Measurements from ENCODE around the gene CEL.

CEL gene

GRCh38 chr9:133076691-133077090 is 14.9 kb downstream of the CEL start:
- Histone ChIP-seq H3K27ac (ENCODE audit: extremely low read depth, low read depth, low read length) (no peak overlapping the region), H3K36me3 (ENCODE audit: control insufficient read depth in 2 of 2, insufficient read depth in 1 of 2, low read length in 2 of 2) (no peaks in the 10 kb centered on the region), H3K4me3 (ENCODE audit: low read depth, low read length) (no peak overlapping the region), H3K4me1 (ENCODE audit: control insufficient read depth, insufficient read depth, low read length) (no peaks in the 10 kb centered on the region), H3K9me3 (ENCODE audit: control insufficient read depth, insufficient read depth, low read depth, low read length) (no peaks in the 10 kb centered on the region)
- TF ChIP-seq ZBTB26 (tag by site-specific recombination; optimal IDR thresholded peaks at IDR 0.05), result no peak
- TF ChIP-seq ZIC2 (tag by site-specific recombination; IDR thresholded peaks at IDR 0.05), result peak; percentile 39; the same call in 1 of the 2 replicates
- ChIA-PET CTCF (interaction anchor here (0.7 to 3.9 kb wide), 4 partner anchors 36 to 71 kb away, joined by 4 to 30 read pairs (median 6); no protein-coding TSS in a partner anchor), POLR2A (no interaction called here)

- CTCF ChIA-PET, result interaction anchor here (3.0 kb wide), 1 partner anchor 56 kb away, joined by 13 read pairs; no protein-coding TSS in a partner anchor
- TF ChIP-seq ZNF580 (tag by site-specific recombination; IDR thresholded peaks at IDR 0.05) (no peak), ZEB2 (tag by site-specific recombination; IDR thresholded peaks at IDR 0.05) (no peak), ZNF266 (tag by site-specific recombination; IDR thresholded peaks at IDR 0.05; ENCODE audit: low read depth) (no peak), GLIS2 (tag by site-specific recombination; IDR thresholded peaks at IDR 0.05) (no peak), EGR2 (tag by site-specific recombination; IDR thresholded peaks at IDR 0.05; ENCODE audit: low read depth) (no peak), PRDM6 (tag by site-specific recombination; IDR thresholded peaks at IDR 0.05) (no peak), ZNF214 (tag by site-specific recombination; IDR thresholded peaks at IDR 0.05; ENCODE audit: borderline replicate concordance) (no peak), ZNF221 (tag by site-specific recombination; IDR thresholded peaks at IDR 0.05; ENCODE audit: borderline replicate concordance) (no peak), PRDM2 (tag by site-specific recombination; IDR thresholded peaks at IDR 0.05; ENCODE audit: borderline replicate concordance) (no peak), ZNF362 (tag by site-specific recombination; IDR thresholded peaks at IDR 0.05) (no peak), ZNF23 (tag by site-specific recombination; IDR thresholded peaks at IDR 0.05; ENCODE audit: borderline replicate concordance) (no peak), SCRT2 (tag by site-specific recombination; IDR thresholded peaks at IDR 0.05) (no peak), ZNF157 (tag by site-specific recombination; IDR thresholded peaks at IDR 0.05) (no peak), ZNF18 (tag by site-specific recombination; IDR thresholded peaks at IDR 0.05) (no peak), YY1 (tag by site-specific recombination; IDR thresholded peaks at IDR 0.05) (no peak), ZNF423 (tag by site-specific recombination; IDR thresholded peaks at IDR 0.05) (no peak), ZBTB6 (tag by site-specific recombination; IDR thresholded peaks at IDR 0.05) (no peak)
Observed at GRCh38 chr9:133078486-133078885, 16.7 kb downstream of the CEL start.

More at GRCh38 chr9:133078486-133078885, 16.7 kb downstream of the CEL start:
- POLR2A ChIA-PET, result interaction anchor here (0.6 to 3.2 kb wide), 2 partner anchors 12 to 48 kb away, joined by 3 to 14 read pairs; partner anchors contain the start of gene GTF3C5
- Histone ChIP-seq H3K9me3 (ENCODE audit: control insufficient read depth, insufficient read depth, low read depth, low read length) (no peaks in the 10 kb centered on the region), H3K27ac (ENCODE audit: extremely low read depth, low read depth, low read length) (no peak overlapping the region), H3K4me1 (ENCODE audit: control insufficient read depth, insufficient read depth, low read length) (no peaks in the 10 kb centered on the region), H3K4me3 (ENCODE audit: low read depth, low read length) (no peak overlapping the region), H3K36me3 (ENCODE audit: control insufficient read depth in 2 of 2, insufficient read depth in 1 of 2, low read length in 2 of 2) (no peaks in the 10 kb centered on the region)

Data from HEK293 (cell line).